ENCODE results near the gene RNF31.
A peak's percentile ranks its signal among the peaks of the same experiment; 100 is the strongest.

The RNF31 gene

DNA sequence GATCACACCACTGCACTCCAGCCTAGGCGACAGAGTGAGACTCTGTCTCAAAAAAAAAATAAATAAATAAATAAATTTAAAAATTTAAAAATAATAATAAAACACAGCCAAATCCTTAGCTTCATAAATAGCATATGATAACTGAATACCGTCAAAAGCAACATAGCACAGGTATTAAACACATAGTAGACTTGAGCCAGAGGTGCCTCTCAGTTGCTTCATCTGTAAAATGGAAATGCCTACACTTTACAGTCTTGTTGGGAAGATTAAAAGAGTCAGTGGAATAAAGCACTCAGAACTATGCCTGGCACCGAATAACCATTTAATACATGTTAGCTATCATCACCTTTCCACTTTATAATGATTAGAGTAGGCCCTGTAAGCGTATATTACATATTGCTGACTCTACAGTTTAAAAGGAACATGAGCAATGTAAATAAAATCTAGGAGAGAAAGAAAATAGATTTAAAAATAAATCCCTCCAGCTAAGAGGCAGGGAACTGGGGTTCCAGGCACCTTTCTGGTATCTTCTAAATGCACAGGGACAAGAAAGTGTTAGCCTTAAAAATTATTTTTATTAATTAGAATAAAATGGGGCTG is 40.5 kb upstream of the RNF31 start:
- Histone ChIP-seq H3K9me3 (replicated peaks in 1 of 11) (peaks cover 0 to 28% (median 22%) of the 10 kb centered on the region in 11 experiments; a peak in 17 of 22 replicates), H3K27ac (peak overlapping the region in 1 of 11 experiments; percentile 5; a peak in 1 of 22 replicates), H3K36me3 (peaks cover 31 to 40% (median 35%) of the 10 kb centered on the region in 11 experiments), H3K9ac (0 out of 22 replicates have a peak overlapping the region, but pooled peaks of 1 of the 11 experiments have one; percentile 58), H3K4me1 (peaks cover 17 to 43% (median 23%) of the 10 kb centered on the region in 10 experiments), H3K4me2 (peak overlapping the region in 1 of 11 experiments; percentile 70; a peak in 1 of 22 replicates), H3K4me3 (no peak overlapping the region), H4K20me1 (peaks cover 0 to 15% (median 0%) of the 10 kb centered on the region in 11 experiments; a peak in 1 of 22 replicates), H3K27me3 (no peaks in the 10 kb centered on the region)
- no peak for TF ChIP-seq Cebpa-rat (IDR thresholded peaks at IDR 0.05)

DNA sequence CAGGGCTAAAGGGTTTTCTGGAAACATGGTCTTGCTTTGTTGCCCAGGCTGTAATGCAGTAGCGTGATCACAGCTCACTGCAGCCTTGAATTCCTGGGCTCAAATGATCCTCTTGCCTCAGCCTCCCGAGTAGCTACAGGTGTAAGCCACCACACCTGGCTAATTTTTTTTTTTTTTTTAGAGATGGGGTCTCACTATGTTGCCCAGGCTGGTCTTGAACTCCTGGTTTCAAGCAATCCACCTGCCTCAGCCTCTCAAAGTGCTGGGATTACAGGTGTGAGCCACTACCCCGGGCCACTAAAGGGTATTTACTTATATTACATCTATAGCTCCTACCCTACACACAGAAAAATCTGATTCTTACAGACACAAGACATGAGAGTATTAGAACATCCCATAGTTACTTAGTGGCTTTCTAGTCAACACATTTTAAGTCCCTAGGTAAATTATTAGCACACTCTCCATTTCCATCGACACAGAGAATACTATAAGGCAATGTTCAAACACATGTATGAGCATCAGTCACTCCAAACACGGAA is 38.9 kb upstream of the RNF31 start:
- peak overlapping the region in 2 of 11 experiments; percentile 4 to 17; a peak in 3 of 22 replicates for H3K4me2 ChIP-seq

DNA sequence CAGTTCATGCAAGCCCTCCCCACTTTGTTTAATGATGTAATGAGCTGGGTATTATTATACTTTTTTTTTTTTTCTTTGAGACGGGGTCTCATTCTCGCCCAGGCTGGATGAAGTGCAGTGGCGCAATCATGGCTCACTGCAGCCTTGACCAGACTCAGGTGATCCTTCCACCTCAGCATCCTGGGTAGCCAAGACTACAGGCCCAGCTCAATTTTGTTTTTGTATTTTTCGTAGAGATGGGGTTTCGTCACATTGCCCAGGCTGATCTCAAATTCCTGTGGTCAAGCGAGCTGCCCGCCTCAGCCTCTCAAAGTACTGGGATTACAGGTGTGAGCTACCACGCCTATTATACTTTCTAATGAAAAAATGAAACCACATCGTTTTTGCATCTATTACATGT is 37.2 kb upstream of the RNF31 start:
- Histone ChIP-seq H3K9me3 (replicated peaks in 1 of 11) (peaks cover 0 to 2% (median 0%) of the 10 kb centered on the region in 11 experiments; a peak in 3 of 22 replicates), H3K9ac (no peak overlapping the region), H3K4me1 (peaks cover 19 to 47% (median 27%) of the 10 kb centered on the region in 10 experiments), H3K27me3 (no peaks in the 10 kb centered on the region), H3K27ac (no peak overlapping the region), H3K4me3 (no peak overlapping the region), H3K36me3 (peaks cover 0 to 7% (median 2%) of the 10 kb centered on the region in 11 experiments; a peak in 12 of 22 replicates), H3K4me2 (peak overlapping the region in 2 of 11 experiments; percentile 2 to 17; a peak in 1 of 22 replicates), H4K20me1 (no peaks in the 10 kb centered on the region; a peak in 1 of 22 replicates)
- TF ChIP-seq Cebpa-rat (IDR thresholded peaks at IDR 0.05), result no peak

More for the DNA sequence above, 38.9 kb upstream of the RNF31 start:
- TF ChIP-seq Cebpa-rat (IDR thresholded peaks at IDR 0.05), result no peak
- H3K36me3 ChIP-seq, result peaks cover 15 to 23% (median 19%) of the 10 kb centered on the region in 11 experiments
- no peak overlapping the region for H3K4me3 ChIP-seq
- peaks cover 0 to 19% (median 15%) of the 10 kb centered on the region in 11 experiments; a peak in 17 of 22 replicates for H3K9me3 ChIP-seq (replicated peaks in 1 of 11)
- peaks cover 0 to 4% (median 0%) of the 10 kb centered on the region in 11 experiments; a peak in 1 of 22 replicates for H4K20me1 ChIP-seq
- H3K27me3 ChIP-seq, result no peaks in the 10 kb centered on the region
- H3K4me1 ChIP-seq, result peaks cover 19 to 45% (median 26%) of the 10 kb centered on the region in 10 experiments
- H3K9ac ChIP-seq, result no peak overlapping the region
- peak overlapping the region in 3 of 11 experiments; percentile 12 to 46 (median 45); a peak in 1 of 22 replicates for H3K27ac ChIP-seq

DNA sequence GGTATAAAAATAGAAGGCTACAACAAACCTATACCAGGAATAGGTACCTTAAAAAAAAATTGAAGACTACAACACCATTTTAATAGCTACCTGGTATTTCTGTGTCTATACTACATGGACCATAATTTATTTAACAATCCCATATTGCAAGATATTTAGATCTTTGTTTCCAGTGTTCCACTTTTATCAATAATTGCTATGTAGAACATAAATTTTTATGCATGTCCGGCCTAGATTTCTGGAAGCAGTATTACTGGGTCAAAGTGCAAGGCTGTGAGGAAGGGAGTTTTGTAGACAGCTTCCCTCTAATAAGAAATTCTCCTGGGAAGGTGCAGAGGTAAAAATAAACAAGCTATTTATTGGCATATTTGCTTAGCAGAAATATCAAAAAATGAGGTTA is 36.8 kb upstream of the RNF31 start:
- H3K27me3 ChIP-seq, result no peaks in the 10 kb centered on the region
- H3K4me3 ChIP-seq, result no peak overlapping the region
- H4K20me1 ChIP-seq, result no peaks in the 10 kb centered on the region; a peak in 3 of 22 replicates
- no peaks in the 10 kb centered on the region for H3K9me3 ChIP-seq (replicated peaks in 1 of 11)
- TF ChIP-seq Cebpa-rat (IDR thresholded peaks at IDR 0.05), result no peak
- 0 out of 22 replicates have a peak overlapping the region, but pooled peaks of 2 of the 11 experiments have one; percentile 2 to 15 for H3K4me2 ChIP-seq
- H3K9ac ChIP-seq, result no peak overlapping the region
- peaks cover 21 to 46% (median 28%) of the 10 kb centered on the region in 10 experiments for H3K4me1 ChIP-seq
- no peak overlapping the region for H3K27ac ChIP-seq
- peaks cover 0 to 4% (median 0%) of the 10 kb centered on the region in 11 experiments; a peak in 1 of 22 replicates for H3K36me3 ChIP-seq

DNA sequence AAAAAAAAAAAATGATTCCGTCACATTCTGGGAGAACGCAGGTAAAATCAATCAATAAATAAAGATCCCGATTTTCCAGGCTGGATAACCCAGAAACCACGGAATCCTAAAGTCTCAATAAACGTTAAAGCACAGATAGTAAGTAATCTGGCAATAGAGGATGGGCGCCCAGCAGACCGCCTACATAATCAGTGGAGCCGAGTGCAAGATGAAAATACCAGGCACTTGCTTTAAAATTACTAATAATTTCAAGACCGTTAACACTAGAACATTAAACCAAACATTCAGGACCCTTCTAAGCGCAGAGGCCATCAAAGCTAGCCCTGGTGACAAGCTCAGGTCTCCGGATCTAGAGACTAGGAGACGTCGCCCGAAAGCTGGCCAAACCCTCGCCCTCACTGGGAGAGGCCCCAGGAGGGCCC is 33.9 kb upstream of the RNF31 start:
- TF ChIP-seq Cebpa-rat (IDR thresholded peaks at IDR 0.05), result no peak
- H3K4me1 ChIP-seq, result peaks cover 25 to 52% (median 41%) of the 10 kb centered on the region in 10 experiments
- H3K27me3 ChIP-seq, result no peaks in the 10 kb centered on the region
- H3K27ac ChIP-seq, result peak overlapping the region; percentile 87 to 99 (median 96)
- H3K36me3 ChIP-seq, result peaks cover 16 to 27% (median 19%) of the 10 kb centered on the region in 11 experiments
- no peaks in the 10 kb centered on the region for H3K9me3 ChIP-seq (replicated peaks in 1 of 11)
- peak overlapping the region; percentile 71 to 88 (median 76) for H3K4me3 ChIP-seq
- peak overlapping the region; percentile 85 to 97 (median 90) for H3K9ac ChIP-seq
- peak overlapping the region; percentile 80 to 99 (median 96) for H3K4me2 ChIP-seq
- peaks cover 0 to 8% (median 0%) of the 10 kb centered on the region in 11 experiments; a peak in 3 of 22 replicates for H4K20me1 ChIP-seq

DNA sequence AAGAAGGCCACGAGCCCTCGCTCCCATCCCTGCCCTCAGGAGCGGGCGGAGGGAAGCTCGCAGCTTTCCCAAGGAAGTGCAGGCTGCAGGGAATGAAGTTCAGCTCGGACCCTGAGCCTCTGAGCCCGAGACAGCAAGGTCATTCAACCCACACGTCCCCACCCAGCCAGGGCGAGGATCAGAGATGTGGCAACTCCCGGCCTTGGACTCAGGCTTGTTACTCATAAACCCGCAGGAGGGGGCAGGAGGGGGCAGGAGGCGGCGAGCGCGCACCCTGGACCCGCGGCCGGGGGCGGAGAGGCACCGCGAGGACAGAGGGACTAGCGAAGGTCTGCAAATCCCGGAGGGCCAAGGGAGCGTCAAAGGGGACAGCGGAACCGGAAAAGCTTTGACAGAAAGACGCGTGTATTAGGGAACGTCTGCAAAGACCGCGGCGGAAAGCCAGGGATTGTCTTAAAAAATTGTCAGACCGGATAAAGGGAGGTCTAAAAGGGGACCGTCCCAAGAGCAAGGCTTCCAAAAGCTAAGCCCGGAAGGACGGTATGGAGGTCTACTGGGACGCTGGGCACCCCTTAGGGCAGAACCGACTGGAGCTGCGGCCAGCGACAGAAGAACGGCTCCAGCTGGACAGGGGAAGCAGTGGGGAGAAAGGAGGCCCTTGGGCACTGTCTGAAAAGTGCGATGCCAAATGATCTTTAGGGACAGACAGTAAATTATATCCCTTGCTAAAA is 33.3 kb upstream of the RNF31 start:
- Histone ChIP-seq H4K20me1 (peaks cover 0 to 8% (median 0%) of the 10 kb centered on the region in 11 experiments; a peak in 3 of 22 replicates), H3K4me2 (peak overlapping the region; percentile 80 to 99 (median 96)), H3K4me1 (peaks cover 21 to 46% (median 35%) of the 10 kb centered on the region in 10 experiments), H3K36me3 (peaks cover 21 to 33% (median 24%) of the 10 kb centered on the region in 11 experiments), H3K27ac (peak overlapping the region; percentile 87 to 99 (median 96)), H3K4me3 (peak overlapping the region; percentile 71 to 88 (median 76)), H3K9ac (peak overlapping the region; percentile 85 to 97 (median 90)), H3K9me3 (replicated peaks in 1 of 11) (no peaks in the 10 kb centered on the region), H3K27me3 (no peaks in the 10 kb centered on the region)
- peak in 5 of 11 experiments; percentile 37 to 71 (median 54); a peak in 7 of 22 replicates for TF ChIP-seq Cebpa-rat (IDR thresholded peaks at IDR 0.05)

DNA sequence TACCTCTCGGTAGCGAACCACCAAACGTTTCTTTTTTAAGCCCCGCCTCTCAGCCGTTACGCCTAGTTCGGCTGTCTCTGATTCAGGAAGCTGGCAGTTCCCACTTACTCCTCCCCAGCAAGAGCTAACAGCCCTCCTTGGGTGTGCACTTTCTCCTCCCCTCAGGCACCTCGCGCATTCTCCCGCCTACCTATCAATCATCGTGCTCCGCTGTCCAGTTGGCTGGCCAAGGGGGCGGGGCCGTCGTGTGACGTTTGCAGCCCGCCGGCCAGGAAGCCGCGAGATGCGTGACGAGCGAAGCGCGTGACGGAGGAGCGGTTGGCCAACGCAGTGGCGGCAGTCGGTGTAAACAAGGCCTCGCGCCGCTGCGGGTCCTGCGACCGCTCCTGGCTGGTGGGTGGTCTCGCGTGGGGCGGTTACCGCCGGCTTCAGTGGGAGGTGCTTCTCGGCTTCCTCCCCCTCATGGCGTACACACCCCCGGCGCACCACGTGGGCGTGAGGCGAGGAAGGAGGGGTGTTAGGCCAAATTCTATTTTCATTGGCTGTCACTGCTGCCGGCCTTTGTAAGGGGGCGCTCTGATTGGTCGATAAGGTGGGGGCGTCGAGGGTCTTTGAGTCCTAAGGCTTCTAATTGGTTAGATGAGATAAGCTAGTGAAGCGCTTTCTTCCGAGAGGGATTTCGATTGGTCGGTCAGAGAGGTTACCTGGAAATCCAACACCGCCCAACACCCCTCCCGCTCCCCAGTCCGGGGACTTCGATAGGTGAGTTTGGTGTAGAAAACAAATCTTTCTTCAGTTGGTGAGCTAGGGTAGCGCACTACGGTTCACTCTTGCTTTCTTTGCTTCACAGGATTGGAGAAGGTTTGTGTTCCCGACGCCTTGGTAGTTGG is 32.5 kb upstream of the RNF31 start, which contains the start of the genes DCAF11 and NRL:
Gene DCAF11, plus strand, starts transcription at position 246 of the 890 bp plus-strand sequence. CDS start 818 bp downstream, outside the sequence.
Gene NRL, minus strand, starts transcription at position 418 of the 890 bp plus-strand sequence. CDS start 32,101 bp downstream, outside the sequence.
- Histone ChIP-seq H3K9me3 (replicated peaks in 1 of 11) (no peaks in the 10 kb centered on the region), H4K20me1 (peaks cover 0 to 8% (median 0%) of the 10 kb centered on the region in 11 experiments; a peak in 3 of 22 replicates), H3K36me3 (peaks cover 29 to 41% (median 32%) of the 10 kb centered on the region in 11 experiments), H3K4me1 (peaks cover 21 to 40% (median 31%) of the 10 kb centered on the region in 10 experiments), H3K4me2 (peak within 1 kb of the TSS; percentile 96 to 100 (median 98)), H3K27ac (peak within 1 kb of the TSS; percentile 87 to 99 (median 96)), H3K9ac (peak within 1 kb of the TSS; percentile 85 to 97 (median 90)), H3K4me3 (peak within 1 kb of the TSS; percentile 71 to 88 (median 76)), H3K27me3 (no peaks in the 10 kb centered on the region)
- no peak for TF ChIP-seq Cebpa-rat (IDR thresholded peaks at IDR 0.05)
